AG10803 (cell line): ENCODE data around the gene IGFALS.

Experiments
- DNase-seq: peaks from one replicate; pipeline ENCODE4 v3.0.0; 2010; ENCODE audit warnings: low read depth
- H3K4me3 ChIP-seq: 2 replicates; pipeline ENCODE4 v1.5.1; 2011; ENCODE audit warnings: mild to moderate bottlenecking, low read length, control low read depth
- CTCF ChIP-seq: conservative IDR thresholded peaks from 2 replicates; pipeline ENCODE4 v1.5.1; 2011; ENCODE audit warnings: mild to moderate bottlenecking, low read length, control low read depth, inconsistent platforms

Gene IGFALS

GRCh38 chr16:1757714-1758461 lies 35.6 kb downstream of the IGFALS start:
- H3K4me3 ChIP-seq: no peak overlapping the region
- no peak for DNase-seq
- TF ChIP-seq CTCF: no peak

- no peak overlapping the region for H3K4me3 ChIP-seq
- no peak for TF ChIP-seq CTCF
- DNase-seq: no peak
These were observed 39.3 kb downstream of the IGFALS start for GRCh38 chr16:1754204-1754603.

GRCh38 chr16:1752853-1753252 lies 40.7 kb downstream of the IGFALS start:
- no peak for DNase-seq
- no peak for TF ChIP-seq CTCF
- no peak overlapping the region for H3K4me3 ChIP-seq

- no peak overlapping the region for H3K4me3 ChIP-seq
- DNase-seq: no peak
- TF ChIP-seq CTCF: no peak
These were observed 41.6 kb downstream of the IGFALS start for GRCh38 chr16:1751946-1752345.

GRCh38 chr16:1749152-1750117 lies 44.1 kb downstream of the IGFALS start:
- DNase-seq: no peak

GRCh38 chr16:1747934-1748333 lies 45.6 kb downstream of the IGFALS start:
- no peak for TF ChIP-seq CTCF
- no peak for DNase-seq
- no peak overlapping the region for H3K4me3 ChIP-seq

More at GRCh38 chr16:1749152-1750117, 44.1 kb downstream of the IGFALS start:
- H3K4me3 ChIP-seq: no peak overlapping the region
- no peak for TF ChIP-seq CTCF

- no peak overlapping the region for H3K4me3 ChIP-seq
- no peak for DNase-seq
- no peak for TF ChIP-seq CTCF
These were observed 46.8 kb downstream of the IGFALS start for GRCh38 chr16:1746693-1747195.
